Measurements from ENCODE around the gene LY6G5C. TPM values are rescaled to one million over a fixed set of nuclear protein-coding genes. Genes with fewer than 3 reads are reported as not detected.
A peak's percentile ranks its signal among the peaks of the same experiment; 100 is the strongest.

The LY6G5C gene
- total RNA-seq, 1 donor from 2014 or later, result 3.6 TPM

- DNase-seq, result no peak
These were observed 18.6 kb downstream of the LY6G5C start for GRCh38 chr6:31662124-31662723.

DNA sequence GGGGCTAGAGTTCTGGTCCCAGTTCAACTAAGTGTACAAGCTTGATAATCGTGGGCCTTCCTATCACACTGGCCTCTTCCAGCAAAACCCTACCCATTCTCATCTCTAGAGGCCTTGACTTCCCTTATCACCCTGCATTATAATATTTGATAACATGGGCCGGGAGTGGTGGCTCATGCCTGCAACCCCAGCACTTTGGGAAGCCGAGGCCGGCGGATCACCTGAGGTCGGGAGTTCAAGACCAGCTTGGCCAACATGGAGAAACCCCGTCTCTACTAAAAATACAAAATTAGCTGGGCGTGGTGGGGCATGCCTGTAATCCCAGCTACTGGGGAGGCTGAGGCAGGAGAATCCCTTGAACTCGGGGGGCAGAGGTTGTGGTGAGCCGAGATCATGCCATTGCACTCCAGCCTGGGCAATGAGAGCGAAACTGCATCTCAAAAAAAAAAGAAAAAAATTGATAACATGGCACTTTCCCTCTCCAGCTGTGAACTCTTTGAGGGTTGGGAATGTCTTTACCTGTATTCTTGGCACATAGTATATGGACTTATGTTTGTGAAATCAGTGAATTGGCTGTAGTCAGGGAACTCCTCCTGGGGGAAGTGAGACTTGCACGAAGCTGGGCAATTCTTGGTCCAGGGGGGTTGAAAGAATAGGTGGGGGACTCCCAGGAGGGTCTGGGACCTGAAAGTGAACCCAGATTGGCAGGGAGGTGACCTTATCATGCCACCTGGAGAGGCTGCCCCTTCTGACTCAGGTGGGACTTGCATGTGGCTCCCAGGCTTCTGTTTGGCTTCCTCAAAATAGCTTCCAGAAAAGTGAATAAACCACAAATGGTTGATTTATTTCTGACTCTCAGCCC is 19.4 kb downstream of the LY6G5C start:
- DNase-seq, result no peak

- DNase-seq, result peak; percentile 90
These were observed 20.2 kb downstream of the LY6G5C start, which contains the start of gene C6orf47 for GRCh38 chr6:31660381-31661261. Gene C6orf47, minus strand, starts transcription at chr6:31660778. Its CDS starts 831 bp downstream, at chr6:31659947.

DNA sequence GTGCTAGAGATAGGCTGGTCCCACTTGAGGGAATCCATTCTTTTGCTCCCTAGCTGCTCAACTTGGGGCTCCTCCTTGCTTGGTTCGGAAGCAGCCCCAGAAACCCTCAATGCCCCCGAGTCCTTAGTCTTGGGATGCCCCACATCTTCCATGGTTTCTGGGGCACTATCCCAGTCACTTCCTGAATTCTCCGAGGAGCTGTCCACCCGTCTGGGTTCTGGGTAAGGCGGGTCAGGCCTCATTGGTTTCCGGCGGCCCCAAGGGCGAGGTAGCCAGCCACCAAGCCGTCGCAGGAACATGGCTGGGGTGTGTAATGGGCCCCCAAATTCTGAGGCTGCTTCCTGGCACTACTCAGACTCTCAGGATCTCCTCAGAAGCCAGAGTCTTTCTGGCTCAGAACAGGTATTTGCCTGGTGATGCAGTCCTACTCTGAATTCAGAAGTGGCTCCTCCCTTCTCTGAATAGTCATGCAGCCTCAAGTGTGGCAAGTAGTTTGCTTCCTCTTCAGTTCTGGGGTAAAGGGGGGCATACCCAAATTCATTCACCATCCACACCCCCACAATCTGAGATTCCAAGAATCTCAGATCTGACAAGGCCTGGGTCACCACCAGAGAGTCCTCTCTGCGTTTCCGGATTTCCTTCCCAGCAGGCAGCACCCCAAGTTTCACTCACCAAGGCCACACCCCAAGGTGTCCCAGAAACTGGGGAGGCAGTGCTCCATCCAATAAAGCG is 21.1 kb downstream of the LY6G5C start:
- DNase-seq, result peak; percentile 50

- DNase-seq, result no peak
These were observed 21.8 kb downstream of the LY6G5C start for GRCh38 chr6:31658983-31659648.

- DNase-seq, result no peak
These were observed 22.6 kb downstream of the LY6G5C start for GRCh38 chr6:31658158-31658688.

- DNase-seq, result no peak
These were observed 23.3 kb downstream of the LY6G5C start for GRCh38 chr6:31657406-31658157.

DNA sequence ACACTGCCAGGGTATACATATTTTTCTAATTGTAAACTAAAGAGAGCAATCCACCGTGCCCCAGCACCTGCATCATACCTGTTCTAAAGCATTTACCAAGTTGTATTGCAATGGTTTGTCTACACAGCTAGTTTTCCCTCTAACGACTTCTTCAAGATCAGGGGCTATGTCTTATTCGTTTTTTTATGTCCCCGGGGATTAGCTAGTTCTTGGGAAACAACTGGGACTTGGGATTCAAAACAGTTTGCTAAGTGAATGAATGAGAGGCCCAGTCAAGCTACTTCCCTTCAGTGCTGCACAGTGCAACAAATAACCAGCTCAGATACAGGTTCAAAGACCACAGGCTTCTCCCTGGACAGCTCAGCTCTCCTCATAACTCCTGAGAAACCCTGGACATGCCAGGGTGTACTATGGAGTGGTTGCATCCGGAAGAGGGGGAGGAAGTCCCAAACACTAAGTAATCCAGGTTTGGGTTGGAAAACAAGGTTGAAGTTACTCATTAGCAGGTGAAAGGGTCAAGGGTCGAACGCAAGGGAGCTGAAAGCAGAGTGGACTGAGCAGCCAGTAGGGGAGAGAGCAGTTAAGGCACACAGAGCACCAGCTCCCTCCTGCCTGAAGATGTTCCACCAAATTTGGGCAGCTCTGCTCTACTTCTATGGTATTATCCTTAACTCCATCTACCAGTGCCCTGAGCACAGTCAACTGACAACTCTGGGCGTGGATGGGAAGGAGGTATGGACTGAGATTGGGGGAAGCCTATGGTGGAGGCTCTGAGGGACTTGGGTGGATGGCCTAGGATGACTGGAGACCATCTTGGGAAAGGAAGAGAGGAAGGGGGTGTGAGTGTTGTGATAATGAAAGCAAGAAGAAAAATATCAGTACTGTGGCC is 25.3 kb downstream of the LY6G5C start, which contains the start of gene APOM:
APOM (plus strand) TSS at position 546 of the 889 bp plus-strand sequence; CDS start at position 619, 73 bp downstream.
- DNase-seq, result no peak

- DNase-seq, result no peak
These were observed 26.1 kb downstream of the LY6G5C start for GRCh38 chr6:31654574-31655348.

GRCh38 chr6:31652925-31653724 is 27.7 kb downstream of the LY6G5C start:
- DNase-seq, result peak; percentile 90

DNA sequence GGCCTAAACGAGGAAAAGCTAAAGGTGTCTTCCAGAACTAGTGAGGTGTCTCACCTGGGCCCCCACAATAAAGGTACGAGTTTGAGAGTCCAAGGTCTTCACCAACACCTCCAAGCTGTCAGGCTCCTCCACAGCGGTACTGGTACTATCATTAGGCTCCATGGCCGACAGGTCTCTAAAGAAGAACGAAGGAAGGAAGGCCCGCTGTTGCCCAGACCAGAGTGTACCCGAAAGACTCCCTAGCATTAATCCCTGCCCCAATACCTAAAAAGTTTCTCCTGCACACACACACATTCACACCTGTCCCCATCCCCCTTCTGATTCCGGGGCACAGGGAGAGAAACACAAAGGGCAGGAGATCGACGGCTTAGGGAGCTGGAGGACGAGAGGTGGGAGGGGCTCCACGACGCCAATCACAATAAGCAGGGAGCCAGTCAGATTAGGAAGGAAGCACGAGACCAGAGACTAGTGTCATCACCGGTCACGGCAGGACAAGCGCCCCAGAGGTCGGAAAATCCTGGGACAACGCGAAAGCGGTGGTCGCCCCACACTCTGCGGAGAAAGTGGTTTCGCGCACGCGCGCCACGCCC is 29.2 kb downstream of the LY6G5C start:
- DNase-seq, result peak; percentile 91

GRCh38 chr6:31645325-31645724 is 35.5 kb downstream of the LY6G5C start:
- no peak for DNase-seq

DNA sequence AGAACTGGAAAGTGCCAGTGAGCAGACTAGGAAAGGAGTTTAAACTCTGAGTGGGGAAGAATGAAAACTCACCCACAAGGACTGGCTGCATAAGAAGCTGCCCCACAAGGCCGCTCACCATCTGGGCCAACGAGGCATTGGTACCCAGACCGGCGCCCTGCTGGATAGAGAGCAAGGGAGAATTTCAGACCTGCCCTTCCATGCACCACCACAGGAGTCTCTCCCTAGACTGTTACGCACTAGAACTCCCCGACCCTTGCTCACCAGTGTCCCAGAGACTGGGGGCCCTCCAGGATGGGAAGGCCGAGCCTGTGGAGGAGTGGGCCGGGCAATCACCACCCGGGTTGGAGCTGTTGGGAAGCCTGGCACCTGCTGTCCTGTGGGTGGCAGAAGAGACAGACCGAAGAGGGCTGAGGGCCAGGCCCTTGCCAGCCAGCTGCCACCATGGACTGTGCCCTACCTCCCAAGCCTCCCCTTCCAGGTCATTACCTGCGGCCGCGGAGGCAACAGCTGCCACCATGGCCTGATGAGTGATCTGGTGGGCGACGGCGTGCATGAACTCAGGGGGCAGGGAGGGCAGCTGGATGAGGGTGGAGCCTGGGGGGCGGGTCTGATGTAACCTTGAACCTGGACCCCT is 36.9 kb downstream of the LY6G5C start:
- no peak for DNase-seq

DNA sequence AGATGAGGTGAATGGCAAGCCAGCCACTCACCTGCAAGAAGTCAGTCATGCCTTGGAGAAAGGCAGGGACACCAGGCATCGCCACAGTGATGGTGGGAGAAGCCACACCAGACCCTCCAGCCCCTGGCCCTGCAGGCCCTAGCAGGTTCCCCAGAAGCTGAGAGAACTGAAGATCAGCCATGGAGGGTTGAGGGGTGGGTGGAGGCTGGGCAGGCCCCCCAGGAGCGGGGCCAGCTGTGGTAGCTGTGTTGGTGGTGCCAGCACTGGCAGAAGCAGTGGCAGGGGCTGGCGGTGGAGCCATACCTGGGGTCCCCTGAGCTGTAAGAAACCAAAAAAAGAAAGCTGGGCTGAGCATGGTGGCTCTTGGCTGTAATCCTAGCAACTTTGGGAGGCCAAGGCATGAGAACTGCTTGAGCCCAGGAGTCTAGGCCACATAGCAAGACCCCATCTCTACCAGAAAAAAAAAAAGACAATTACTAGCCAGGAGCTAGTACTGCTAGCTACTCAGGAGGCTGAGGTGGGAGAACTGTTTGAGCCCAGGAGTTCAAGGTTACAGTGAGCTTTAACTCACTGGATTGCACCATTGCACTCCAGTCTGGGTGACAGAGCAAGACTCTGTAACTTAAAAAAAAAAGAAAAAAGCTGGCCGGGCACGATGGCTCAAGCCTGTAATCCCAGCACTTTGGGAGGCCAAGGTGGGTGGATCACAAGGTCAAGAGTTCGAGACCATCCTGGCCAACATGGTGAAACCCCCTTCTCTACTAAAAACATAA is 37.9 kb downstream of the LY6G5C start:
- no peak for DNase-seq

DNA sequence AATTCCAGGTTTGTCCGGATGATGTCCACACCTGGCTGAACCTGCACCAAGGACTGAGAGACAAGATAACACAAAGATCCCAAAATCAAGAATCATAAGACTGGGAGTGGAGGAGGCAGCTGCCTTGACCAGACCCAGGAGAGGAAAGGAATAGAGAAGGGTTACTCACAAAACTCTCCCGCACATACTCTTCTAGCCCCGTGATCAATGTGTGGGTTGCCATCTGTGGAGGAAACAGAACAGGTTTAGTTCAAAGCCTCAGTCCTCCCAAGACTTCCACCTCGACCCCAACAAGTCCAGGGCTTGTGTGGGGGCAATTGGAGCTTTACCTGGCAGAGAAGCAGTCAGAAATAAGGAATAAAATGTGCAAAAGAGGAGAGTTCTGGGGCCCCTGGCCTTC is 39.5 kb downstream of the LY6G5C start:
- no peak for DNase-seq

- DNase-seq, result no peak
These were observed 40.3 kb downstream of the LY6G5C start for GRCh38 chr6:31640612-31641011.

All from dermis blood vessel endothelial cell (primary cell).